COLO668 (cell line): ENCODE results near the gene CSNK1G1.
A peak's percentile ranks its signal among the peaks of the same experiment; 100 is the strongest.
"Not testable (repeated sequence)": the region's sequence is repeated elsewhere in the genome, so short reads cannot be mapped to it uniquely, and the experiment has no call there.

ENCODE experiments used
- DNase-seq: peaks from one replicate; lab custom pipeline; 2025; ENCODE audit not compliant: unreplicated experiment; lab: John Stamatoyannopoulos, UW

The CSNK1G1 gene

GRCh38 chr15:64288999-64289398 lies 67.0 kb downstream of the CSNK1G1 start:
- no peak for DNase-seq

- no peak for DNase-seq
Measured at GRCh38 chr15:64288577-64288976, 67.4 kb downstream of the CSNK1G1 start.

GRCh38 chr15:64287953-64288352 lies 68.0 kb downstream of the CSNK1G1 start:
- no peak for DNase-seq

DNA sequence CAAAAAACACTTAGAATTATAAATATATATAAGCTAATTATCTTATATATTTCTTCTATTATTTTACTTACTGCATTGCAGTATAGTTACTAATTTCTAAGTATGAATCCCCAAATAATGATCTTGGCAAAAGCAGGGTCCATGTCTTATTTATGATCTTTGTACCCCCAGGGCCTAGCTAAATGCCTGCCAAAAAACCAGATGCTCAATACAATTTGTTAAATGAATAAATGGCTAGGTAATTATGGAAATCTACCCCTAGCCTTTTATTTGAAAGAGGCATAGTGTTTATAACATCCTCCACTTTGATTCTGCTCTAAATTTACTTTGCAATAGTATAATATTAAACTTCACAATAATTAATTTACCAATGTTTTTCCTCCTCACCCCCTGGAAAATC lies 69.5 kb downstream of the CSNK1G1 start:
- DNase-seq = no peak

DNA sequence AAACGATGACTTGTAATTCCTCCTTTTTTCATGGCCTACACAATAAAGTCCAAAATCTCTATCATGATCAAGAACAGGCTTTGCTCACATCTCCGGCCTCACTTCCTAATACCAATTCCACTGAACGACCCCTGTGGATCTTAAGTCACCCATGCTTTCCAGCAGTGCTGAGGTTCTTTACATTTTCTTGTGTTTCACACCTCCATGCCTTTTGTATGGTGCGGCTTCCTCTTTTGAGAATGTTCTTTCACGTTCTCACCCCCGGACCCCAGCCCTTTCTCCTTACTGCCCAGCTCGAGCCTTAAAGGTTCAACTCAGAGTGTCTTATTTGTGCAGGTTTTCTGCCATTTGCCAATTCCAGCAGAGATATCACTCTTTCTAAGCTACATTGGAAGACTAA lies 70.1 kb downstream of the CSNK1G1 start:
- DNase-seq = no peak

GRCh38 chr15:64285150-64285549 lies 70.8 kb downstream of the CSNK1G1 start:
- DNase-seq = no peak

- no peak for DNase-seq
Measured at GRCh38 chr15:64284042-64284441, 71.9 kb downstream of the CSNK1G1 start.

- no peak for DNase-seq
Measured at GRCh38 chr15:64282701-64283100, 73.3 kb downstream of the CSNK1G1 start.

DNA sequence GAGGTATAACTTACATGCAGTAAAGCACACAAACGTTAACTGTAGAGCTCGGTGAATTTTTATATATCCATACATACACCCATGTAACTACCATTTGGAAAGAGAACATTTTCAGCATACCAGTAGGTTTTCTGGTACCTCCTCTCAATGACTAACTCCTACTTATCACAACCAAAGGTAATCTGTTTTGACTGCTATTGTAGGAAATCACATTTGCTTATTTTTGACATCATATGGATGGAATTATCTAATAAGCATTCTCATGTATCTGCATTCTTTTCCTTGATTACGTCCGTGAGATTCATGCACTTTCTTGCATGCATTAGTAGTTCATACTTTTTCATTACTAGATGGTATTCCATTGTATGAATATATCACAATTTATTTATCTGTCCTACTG lies 76.8 kb downstream of the CSNK1G1 start:
- no peak for DNase-seq

GRCh38 chr15:64275934-64276333 lies 80.0 kb downstream of the CSNK1G1 start:
- DNase-seq = no peak

- no peak for DNase-seq
Measured at GRCh38 chr15:64274341-64274950, 81.5 kb downstream of the CSNK1G1 start.

DNA sequence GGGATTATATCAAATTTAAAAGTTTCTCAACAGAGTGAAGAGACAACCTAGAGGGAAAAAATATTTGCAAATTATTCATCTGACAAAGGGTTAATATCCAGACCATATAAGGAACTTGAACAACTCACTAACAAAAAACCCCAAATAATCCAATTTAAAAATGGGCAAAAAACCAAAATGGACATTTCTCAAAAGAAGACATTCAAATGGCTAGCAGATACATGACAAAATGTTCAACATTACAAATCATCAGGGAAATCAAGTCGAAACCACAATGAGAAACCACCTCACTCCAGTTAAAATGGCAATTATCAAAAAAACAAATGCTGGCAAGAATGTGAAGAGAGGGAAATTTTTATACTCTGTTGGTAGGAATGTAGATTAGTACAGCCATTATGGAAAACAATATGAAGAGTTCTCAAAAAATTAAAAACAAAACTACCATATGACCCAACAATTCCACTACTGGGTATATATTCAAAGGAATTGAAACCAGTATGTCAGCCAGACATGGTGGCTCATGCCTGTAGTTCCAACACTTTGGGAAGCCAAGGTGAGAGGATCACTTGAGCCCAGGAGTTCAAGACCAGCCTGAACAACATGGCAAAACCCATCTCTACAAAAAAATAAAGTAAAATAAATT lies 88.5 kb downstream of the CSNK1G1 start:
- DNase-seq = no peak

GRCh38 chr15:64265188-64265587 lies 90.8 kb downstream of the CSNK1G1 start:
- DNase-seq = not testable (repeated sequence)

DNA sequence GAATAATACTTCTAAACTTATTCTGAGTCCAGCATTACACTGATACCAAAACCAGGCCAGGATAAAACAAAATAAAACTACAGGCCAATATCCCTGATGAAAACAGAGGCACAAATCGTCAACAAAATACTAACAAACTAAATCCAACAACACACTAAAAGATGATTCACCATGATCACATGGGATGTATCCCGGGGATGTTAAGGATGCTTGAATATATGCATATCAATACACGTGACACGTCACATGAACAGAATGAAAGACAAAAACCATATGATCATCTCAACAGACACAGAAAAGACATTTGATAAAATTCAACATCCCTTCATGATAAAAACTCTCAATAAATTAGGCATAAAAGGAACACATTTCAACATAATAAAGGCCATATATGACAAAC lies 91.5 kb downstream of the CSNK1G1 start:
- DNase-seq = no peak

- no peak for DNase-seq
Measured at GRCh38 chr15:64263567-64263966, 92.4 kb downstream of the CSNK1G1 start.

- DNase-seq = no peak
Measured at GRCh38 chr15:64256051-64256450, 99.9 kb downstream of the CSNK1G1 start.

GRCh38 chr15:64251658-64252057 lies 104.3 kb downstream of the CSNK1G1 start:
- no peak for DNase-seq

DNA sequence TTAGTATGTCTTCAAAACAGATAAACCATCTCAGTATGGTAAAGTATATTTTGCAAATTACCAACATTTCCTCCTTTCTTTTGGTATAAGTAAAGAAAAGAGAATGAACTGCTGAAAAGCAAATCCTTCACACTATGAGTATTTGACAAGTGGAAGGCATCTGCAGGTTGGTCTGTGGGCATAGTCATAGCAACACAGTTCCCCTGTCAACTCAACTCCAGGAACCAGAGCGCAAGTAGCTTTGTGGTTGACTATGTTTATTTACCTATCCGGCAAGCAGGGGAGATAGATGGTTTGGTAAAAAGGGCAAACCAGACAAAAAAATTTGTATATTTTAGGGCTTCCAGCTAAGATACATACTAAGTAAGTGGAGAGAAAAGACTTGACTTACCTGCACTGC lies 104.9 kb downstream of the CSNK1G1 start:
- peak; percentile 40 for DNase-seq

GRCh38 chr15:64249883-64250575 lies 105.9 kb downstream of the CSNK1G1 start:
- no peak for DNase-seq

- no peak for DNase-seq
Measured at GRCh38 chr15:64249406-64249805, 106.6 kb downstream of the CSNK1G1 start.

DNA sequence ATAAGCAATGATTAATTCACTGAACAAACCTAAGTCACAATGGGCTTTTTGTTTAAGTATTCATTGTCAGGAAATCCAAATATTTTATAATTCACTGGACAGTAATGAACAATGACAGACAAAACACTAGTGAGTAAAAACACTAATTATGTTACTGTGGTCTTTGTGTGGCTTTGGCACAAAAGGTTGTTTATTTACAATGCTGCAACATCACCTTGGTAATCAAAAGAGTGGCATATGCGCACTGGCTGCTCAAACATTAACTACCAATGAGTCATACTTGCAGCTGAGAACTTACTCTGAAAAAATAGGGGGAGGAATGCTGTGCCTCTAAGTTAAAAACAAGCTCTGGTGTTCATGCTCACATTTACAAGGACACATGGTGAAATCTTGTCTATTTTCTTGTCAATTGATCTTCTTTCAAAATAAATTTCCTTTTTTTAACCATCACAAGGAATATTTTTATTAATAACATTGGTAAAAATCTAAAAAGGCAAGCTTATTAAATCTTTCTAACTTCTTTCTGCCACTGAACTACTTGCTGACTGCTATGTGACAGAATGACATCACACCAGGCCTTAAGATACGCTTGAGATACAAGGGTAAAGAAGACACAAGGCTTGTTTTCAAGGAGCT lies 107.9 kb downstream of the CSNK1G1 start:
- DNase-seq = peak; percentile 59

- DNase-seq = no peak
Measured at GRCh38 chr15:64247535-64247905, 108.5 kb downstream of the CSNK1G1 start.
